Cerebellar cortex (tissue), 1 donor: Measurements from ENCODE around the gene IRX2.

Source experiments
- DNase-seq: peaks from one replicate; pipeline ENCODE4 v3.0.0-alpha.2; 2015; ENCODE audit warnings: low spot score

The IRX2 gene

DNA sequence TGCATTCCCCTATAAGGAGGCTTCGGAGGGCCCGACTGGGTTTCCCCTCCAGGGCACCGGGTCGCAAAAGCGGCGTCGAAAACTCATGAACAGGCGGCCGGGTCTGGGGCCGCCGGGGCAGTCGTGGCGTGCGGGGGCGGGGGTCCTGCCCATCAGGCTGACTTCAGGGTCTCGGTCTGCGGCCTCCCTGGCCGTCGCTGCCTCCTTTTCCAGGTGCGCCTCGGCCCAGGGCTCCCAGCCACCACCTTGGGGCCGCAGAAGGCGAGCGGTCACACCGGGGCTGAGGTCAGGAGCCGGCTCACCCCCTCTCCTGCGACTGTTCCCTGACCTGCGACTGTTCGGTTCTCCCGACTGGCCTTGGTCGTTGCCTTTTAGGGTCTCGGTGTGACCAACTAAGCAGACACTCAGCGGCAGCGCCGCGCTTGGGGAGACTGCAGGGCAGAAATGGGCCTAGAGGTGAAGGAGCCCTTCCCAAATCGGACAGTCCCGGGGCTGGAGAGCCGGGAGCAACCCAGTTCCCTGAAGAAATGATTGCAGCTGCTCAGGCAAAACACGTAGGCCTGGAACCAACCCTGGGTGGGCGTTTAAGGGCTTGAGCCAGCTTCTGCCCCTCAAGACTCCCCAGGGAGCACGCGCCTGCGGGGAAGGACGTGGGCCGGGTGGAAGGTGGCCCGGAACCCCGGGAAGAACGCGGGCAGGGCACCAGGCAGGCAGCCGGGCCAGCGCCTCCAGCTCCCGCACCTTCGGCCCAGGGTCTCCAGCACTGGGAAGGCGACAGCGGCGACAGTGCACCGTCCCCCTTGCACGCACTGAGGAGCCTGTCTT lies 11.2 kb downstream of the IRX2 start:
- DNase-seq, result no peak

DNA sequence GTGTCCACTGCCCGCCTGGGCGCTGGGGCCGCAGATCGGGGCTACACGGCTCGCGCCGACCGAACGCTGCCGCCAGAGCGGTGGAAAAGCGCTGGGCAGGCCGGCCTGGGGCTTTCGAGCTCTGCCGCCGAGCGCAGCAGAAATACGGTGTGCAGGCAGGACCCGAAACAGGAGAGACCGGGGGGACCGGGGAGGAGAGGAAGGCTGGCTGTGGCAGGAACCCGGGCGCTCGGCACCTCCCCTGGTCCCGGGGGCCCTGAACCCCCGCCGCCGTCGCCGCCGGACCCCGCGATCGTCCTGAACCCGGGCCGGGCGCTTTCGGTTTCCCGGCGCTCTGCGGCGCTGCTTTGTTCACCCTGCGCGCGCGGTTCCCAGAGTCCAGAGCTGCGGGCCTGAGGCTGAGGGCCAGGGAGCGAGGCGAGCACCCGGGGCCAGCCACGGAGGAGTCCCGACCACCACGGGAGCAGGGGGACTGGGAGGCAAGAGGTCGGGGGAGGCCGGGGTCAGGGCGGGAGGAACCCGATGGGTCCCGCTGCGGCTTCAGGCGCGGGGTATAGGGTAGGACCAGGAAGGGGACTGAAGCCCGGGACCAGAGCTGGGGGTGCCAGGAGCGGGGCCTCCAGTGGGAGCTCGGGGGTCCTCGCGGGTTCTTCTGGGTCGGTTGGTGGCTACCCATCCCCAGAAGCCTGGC lies 12.0 kb downstream of the IRX2 start:
- DNase-seq, result no peak

DNA sequence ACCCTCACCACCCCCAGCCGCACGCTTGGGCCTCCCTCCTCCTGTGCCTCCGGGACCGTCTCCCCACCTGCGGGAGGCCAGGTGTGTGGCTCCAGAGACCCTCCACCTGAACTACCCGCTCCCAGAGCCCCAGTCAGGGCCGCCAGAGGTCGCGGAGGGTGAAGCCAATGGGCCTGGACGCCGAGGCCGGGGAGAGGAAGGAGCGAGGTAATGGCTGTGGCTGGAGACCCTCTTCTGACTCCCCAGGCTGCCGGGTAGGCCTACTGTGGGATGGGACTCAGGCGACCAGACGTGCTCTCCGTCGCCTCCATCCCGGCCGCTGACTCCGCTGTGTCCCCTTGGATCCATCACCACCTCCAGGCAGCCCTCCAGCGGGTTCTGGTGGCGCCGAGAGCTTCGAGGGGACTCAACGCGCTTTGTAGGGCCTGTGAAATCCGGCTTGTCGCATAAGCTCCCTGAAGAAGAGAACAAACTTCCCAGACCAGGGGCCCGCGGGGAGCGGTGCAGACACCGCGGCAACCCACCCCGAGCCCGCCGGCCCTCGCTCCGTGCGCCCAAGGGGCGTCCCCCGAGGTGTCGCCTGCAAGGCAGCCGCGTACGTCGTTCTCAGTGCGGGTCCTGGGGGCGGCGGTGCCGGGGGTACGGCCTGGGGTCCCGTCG lies 12.6 kb downstream of the IRX2 start:
- no peak for DNase-seq

DNA sequence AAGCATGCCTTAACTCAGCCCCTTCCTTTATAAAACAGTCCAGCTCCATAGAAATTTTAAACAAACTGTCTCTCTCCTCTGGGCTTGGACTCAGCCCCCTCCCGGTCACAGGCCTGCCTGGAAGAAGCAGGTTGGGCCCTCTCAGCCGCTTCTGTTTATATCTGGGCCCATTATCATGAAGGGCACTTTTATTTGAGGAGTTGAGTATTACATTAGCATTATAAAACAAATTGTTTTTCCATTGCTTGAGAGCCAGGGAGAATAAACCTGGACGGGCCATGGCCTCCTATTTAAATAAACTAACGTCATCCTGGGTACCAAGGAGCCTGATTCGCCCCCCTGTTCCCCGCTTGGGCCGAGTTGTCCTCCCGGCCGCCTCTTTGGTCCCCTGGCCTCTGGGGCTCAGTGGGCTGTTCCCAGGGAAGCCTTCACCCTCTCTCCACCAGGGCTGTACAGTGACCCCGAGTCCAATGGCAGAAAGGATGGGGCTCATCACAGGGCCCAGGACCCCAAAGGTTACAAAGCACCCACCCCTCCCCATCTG lies 13.2 kb downstream of the IRX2 start:
- no peak for DNase-seq

DNA sequence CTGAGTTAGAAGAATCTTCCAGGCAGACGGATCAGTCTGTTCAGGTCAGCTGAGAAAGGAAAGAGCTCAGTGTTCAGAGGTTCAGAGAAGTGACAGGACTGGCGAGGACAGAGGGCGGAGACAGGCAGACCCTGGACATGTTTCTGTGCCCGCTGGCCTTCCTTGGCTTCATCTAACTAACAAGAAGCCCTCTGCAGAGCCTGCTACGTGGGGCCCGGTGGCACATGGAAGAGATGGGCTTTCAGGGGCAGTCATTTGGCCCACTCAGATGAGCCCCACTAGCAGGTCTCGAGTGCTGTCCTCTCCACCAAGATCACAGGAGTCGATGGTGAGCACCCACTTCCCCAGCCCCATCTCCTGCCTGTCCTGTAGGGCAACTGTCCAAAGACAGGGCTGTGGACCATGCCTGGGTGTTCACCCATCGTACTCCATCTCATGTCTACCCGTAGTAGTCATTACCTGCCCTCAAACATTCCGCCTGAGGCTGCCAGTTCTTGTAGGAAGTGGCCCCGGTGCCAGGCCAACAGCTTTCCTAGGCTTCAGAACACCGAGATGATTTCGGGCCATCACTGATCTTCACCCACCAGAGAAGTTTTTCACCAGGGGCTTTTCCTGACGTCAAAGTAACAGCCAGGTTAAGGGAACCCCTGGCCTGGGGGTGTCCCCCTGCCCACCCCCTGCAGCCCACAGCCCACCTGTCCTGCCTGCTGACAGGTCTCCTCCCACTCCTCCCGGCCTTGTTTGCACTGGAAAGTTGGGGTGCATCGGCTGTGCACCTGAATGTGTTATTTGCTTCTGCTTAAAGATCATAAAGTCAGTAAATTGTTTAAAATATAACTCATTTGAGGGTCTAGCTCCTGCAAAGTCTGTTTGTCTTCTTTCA lies 14.0 kb downstream of the IRX2 start:
- DNase-seq, result no peak

DNA sequence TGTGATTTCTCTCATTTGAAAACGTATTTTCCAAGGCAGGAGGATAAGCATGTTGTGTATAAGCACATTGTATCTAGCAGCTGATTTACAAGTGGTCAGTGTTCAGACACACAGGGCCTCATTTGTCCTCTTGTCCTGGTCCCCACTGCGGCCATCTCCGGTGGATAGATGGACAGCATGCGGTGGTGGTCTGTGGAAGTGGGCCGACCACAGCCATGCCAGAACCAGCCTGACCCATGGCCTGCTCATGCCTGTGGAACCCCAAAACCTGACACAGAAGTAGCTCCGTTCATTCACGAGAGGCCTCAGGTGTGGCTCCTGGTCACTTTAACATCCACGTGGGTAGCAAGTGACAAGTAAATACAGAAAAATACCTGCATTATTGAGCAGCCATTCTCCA lies 14.6 kb downstream of the IRX2 start:
- DNase-seq, result no peak

DNA sequence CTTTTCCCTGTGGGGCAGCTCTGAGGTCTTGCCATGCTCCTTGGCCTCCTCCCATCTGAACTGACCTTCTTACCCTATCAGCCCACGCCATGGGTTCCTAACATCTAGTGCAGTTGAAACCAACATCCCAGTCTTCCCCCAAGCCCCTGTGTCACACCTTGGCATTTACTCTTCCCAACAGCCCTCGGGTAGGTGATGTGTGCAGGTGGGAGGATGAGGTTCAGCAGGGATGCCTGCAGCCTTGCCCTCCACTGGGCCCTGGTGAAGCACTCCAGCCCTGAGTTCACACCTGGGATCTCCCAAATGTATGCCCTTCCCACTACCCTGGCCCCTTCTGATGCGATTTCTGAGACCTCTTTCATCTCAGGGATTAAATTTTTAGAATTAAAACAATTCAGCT lies 15.5 kb downstream of the IRX2 start:
- no peak for DNase-seq

DNA sequence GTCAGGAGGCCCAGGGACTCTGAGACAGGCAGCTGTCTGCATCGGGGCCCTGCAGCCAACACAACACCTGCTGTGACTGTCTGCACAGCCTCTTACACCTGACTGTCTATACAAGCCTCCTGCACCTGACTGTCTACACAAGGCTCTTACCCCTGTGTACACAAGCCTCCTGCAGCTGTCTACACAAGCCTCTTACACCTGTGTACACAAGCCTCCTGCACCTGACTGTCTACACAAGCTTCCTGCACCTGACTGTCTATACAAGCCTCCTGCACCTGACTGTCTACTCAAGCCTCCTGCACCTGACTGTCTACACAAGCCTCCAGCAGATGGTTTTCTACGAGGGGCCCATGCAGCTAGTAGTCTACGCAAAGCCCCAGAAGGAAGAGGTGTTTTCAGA lies 18.6 kb downstream of the IRX2 start:
- DNase-seq, result no peak

DNA sequence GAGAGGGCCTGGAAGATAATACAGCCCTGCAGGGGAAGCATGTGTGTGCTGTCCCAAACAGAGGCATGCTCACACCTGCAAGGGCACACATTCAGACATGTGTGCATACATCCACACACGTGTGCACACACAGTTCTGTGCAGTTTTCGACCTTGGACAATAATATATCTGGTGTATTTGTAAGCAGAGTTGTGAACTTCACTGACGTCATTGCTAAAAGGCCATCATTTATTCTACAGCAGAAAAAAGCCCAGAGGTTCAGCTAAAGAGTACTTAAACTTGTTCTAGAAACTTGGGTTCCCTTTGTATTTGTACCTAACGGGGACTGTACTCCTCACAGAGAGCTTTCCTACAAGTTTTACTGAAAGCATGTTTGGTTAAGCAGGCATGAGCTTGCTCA lies 19.5 kb downstream of the IRX2 start:
- DNase-seq, result no peak

DNA sequence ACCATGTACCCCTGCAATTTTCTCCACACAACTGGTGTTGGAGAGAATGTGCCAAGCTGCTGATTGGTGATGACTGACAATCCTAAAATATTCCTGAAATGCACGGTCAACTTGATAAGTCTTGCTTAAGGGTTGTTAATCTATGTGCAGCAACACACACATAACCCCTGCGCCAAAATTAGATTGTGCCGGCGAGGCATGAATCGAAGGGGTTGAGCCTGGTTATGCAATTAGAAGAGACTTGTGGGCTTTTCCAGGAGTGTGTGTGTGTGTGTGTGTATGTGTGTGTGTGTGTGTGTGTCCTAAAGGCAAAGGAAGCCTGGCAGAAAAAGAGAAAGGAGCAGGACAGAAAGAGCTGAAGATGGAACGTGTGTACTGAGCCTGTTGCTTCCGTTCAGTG lies 22.3 kb downstream of the IRX2 start:
- no peak for DNase-seq

DNA sequence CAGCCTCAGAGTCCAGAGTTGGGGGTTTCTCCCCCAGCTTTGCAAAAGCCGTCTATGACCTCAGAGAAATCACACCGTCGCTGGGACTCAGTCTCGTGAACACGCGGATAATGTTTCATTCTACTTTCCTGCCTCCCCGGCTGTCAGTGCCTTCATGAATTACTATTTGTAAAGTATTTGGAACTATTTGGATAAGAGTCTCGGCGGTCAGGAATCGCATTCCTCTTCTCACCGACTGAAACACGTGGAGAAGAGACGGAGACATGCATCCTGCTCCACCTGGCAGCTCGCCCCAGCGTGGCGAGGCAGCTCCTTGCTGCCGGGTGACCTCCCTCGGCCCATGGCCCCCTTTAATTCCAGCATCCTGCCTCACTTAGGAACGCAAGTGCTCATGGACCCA lies 23.9 kb downstream of the IRX2 start:
- no peak for DNase-seq

DNA sequence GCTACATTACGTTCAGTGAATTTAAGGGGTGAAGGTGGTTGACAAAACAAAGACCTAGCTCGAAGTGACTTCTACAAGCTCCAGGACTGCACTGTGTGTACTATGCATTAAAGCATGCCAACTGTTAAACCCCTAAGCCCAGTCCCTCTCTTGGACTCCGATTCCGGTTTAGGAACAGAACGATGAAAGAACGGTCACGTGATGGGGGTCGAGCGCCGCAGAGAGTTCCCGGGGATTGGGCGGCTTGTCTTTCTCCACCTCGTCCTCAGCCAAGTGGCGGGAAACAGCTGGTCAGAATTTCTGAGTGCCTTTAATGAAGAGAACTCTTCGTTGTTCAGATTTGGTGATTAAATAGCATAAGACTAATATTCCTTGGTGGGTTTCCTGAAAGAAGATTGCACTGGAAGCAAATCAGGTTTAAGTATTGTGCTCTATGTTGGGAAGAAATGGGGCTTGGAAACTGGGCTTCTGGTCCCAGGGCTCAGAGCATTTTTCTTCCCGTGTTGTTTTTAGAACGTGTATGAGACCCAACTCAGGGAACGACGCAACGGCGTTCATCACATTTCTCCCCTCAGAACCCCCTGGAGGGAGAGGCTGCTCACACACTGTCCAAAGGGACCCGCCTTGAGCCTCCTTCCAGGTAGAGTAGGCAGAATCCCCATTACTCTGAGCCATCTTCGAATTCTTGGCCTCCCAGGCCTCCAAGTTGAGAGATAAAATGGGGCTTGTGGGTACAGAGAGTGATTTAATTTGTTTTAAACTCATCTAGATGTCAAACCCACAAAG lies 25.3 kb downstream of the IRX2 start:
- no peak for DNase-seq

DNA sequence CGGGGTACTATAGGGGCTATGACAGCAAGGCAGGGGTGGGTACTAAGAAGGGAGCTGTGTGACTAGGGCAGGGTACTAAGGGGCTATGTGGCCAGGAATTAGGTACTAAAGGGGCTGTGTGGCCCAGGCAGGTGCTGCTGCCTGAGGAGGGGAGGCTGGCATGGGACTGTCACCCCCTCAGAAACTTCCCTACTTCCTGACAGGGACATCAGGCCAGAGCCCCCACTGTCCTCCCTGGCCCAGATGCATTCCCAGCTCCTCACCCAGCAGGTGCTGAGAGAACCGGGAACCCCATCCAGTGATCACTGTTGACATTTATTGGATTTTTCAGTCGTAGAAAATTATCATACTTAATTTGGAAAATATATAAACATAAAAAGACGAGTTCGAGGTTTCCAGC lies 26.6 kb downstream of the IRX2 start:
- no peak for DNase-seq

DNA sequence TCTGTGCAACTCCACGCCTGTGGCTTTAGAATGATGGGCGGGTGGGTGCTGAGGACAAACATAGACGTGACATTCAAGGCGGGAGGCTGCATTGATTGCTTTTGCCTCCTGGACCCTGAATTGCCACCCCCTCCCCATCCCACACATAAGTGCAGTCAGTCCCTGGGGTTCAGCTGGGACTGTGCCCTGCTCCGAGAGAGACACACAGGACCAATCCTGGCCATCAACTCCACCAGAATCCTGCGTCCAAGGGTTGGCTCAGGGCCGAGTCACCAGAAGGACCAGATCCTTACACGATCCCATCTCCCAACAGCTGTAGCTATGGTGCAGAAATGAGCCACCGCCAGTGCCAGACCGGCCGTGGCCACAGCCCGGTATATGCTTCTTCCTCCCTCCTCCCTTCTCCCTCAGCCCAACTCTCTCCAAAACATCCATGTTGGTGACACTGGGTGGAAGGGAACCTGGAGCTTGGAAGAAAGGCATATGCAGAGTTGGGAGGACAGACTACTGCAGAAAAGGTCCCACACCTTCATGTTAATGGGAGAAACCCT lies 27.4 kb downstream of the IRX2 start:
- no peak for DNase-seq

DNA sequence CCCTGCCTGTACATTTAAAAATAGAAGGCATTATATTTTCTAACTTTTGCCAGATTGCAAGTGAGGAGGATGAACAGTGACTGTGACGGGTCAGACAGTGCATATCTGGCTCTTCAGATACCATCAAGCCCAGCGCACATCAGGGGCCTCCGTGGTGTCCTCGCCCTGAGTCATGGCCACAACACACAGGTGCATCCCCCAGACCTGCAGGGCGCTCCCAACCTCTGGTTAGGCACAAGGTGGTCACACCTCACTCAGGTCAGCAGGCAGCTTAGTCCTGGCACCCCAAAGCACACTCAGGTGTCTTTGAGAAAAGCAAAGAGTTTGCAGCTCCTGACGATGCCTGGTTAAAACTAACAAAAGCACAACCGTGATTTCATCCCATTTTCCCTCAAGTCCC lies 28.6 kb downstream of the IRX2 start:
- DNase-seq, result no peak

DNA sequence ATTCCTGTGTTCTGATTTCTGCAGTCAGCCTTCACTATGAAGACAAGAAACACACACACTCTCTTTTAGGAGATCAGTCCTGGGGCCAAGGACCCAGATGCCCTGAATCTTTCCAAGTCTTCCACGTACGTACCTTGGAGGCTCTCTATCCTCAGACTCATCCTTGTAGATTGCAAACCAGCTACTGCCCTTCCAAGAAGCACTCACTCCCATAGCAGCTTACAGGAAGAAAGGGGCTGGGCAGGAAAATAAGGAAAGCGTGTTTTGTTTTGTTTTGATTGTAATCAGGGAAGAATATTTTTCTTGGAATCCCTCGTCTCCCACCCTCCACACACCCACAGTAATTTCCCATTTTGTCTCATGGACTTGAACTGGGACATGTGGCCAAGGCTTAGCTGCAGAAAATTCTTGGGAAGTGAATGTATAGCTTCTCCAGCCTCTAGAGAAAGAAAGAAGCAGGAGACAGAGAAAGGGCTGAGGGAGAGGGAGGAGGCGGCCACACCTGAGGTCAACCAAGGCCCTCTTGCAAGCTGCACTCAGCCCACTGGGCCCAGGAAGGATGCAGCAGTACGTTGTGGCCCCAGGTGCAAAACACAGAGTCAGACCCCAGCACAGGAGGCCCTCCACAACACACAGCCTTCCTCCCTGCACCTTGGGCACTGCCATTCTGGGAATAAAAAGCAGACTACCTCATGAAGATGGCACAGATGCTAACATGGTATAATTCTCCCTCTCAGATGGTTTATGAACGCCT lies 29.9 kb downstream of the IRX2 start:
- DNase-seq, result no peak

DNA sequence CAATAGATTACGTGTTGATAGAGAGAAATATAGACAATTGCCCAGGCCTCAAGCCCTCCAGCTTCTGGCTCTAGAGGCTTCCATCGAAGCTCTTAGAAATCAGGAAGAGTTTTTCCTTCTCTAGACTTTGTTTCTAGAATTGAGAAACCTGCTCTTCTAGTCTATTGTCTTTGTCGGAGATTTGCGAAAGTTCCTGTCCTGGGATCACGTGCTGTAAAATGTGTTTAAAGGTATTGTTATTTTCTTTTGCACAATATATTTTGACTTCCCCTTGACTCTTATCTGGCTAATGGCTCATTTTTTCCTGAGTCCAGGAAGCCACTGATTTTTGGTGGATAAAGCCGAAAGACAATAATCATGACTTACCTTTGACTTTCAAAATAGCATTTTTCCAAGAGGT lies 32.1 kb downstream of the IRX2 start:
- DNase-seq, result no peak

DNA sequence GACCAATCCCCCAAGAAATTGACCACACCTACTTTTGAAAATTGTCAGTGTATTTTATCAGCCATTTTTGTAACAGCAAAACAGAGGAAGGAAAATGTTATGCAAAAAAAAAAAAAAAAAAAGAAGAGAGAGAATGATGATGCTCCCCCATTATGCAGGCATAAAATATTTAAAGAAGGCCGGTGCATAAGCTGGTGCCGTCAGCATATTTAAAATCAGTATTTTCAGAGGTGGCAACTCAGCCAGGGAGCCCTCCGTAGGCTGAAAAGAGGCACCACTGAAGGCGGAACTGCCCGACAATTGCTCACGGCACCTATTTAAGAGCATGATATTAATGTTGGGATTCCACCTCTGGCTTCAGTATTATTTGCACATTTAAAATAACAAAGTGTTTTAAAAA lies 33.4 kb downstream of the IRX2 start:
- DNase-seq, result no peak

DNA sequence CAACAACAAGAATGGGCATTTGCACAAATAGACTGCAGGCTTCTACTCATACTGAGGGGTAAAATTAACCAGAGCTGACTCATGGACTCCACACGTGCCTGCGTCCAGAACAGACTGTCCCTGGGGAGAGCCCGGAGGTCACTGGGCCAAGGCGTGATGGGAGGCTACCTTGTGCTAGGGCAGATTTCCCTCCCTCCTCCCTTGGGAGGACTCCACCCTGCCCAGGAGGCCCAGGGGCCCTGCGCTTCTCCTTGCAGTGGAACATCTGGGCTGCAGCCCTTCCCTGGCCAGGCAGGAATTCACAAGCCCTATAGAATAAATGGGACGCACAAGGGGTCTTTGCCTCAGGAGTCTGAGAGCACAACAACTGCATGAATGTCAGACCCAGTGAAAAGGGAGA lies 35.6 kb downstream of the IRX2 start:
- no peak for DNase-seq

DNA sequence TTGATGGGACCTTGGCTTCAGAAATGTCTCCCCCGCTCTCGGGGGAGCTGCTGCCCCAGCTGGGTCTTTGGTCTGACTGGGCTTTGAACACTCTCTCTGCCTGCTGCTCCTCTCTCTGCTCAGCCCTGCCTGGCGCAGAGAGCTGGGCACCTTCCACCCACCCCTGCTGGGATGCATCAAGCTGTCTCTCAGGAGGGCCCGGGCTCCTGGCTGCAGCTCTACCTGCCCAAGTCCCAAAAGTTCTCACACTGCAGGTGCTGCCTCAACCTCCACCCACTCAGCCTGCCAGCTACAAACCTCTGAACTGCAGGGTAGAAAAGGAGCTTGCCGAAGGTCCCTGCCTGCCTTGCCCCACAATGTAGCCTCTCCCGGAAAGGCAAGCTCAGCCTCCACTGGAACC lies 36.7 kb downstream of the IRX2 start:
- DNase-seq, result no peak
